HK-2 (cell line): ENCODE measurements around the gene MBD3.
A peak's percentile ranks its signal among the peaks of the same experiment; 100 is the strongest.

Experiments
- DNase-seq: peaks from one replicate; pipeline ENCODE4 v3.0.0-alpha.2; 2018; ENCODE audit not compliant: unreplicated experiment

The MBD3 gene

GRCh38 chr19:1571358-1571757 is 21.3 kb downstream of the MBD3 start:
- DNase-seq: no peak

GRCh38 chr19:1570836-1571235 is 21.8 kb downstream of the MBD3 start:
- DNase-seq: no peak

GRCh38 chr19:1569997-1570396 is 22.7 kb downstream of the MBD3 start:
- no peak for DNase-seq

GRCh38 chr19:1568320-1569019 is 24.2 kb downstream of the MBD3 start, which contains the start of gene MEX3D:
TSS of gene MEX3D (minus strand) at chr19:1568325. CDS start at chr19:1568058, 267 bp downstream.
- DNase-seq: peak; percentile 64

GRCh38 chr19:1567848-1568227 is 24.8 kb downstream of the MBD3 start:
- no peak for DNase-seq

GRCh38 chr19:1567116-1567847 is 25.4 kb downstream of the MBD3 start:
- peak; percentile 38 for DNase-seq

GRCh38 chr19:1566392-1567115 is 26.1 kb downstream of the MBD3 start:
- DNase-seq: peak; percentile 83

GRCh38 chr19:1563251-1563650 is 29.4 kb downstream of the MBD3 start:
- DNase-seq: no peak

GRCh38 chr19:1561236-1561842 is 31.3 kb downstream of the MBD3 start:
- no peak for DNase-seq

- DNase-seq: no peak
These were observed 32.3 kb downstream of the MBD3 start for GRCh38 chr19:1560286-1560882.

GRCh38 chr19:1558552-1558951 is 34.1 kb downstream of the MBD3 start:
- DNase-seq: no peak

GRCh38 chr19:1556390-1557070 is 36.1 kb downstream of the MBD3 start:
- no peak for DNase-seq

- DNase-seq: no peak
These were observed 36.9 kb downstream of the MBD3 start for GRCh38 chr19:1555487-1556389.

GRCh38 chr19:1554968-1555367 is 37.7 kb downstream of the MBD3 start:
- no peak for DNase-seq

- no peak for DNase-seq
These were observed 39.2 kb downstream of the MBD3 start for GRCh38 chr19:1553415-1553814.

GRCh38 chr19:1551068-1552040 is 41.3 kb downstream of the MBD3 start:
- no peak for DNase-seq

- no peak for DNase-seq
These were observed 43.2 kb downstream of the MBD3 start for GRCh38 chr19:1549332-1549945.

- DNase-seq: no peak
These were observed 52.2 kb downstream of the MBD3 start for GRCh38 chr19:1540365-1540925.
